GM21367 (cell line): ENCODE measurements around the gene AGAP3.

Experiments used
- ATAC-seq: cut with Tn5 transposase; IDR thresholded peaks from one replicate; pipeline ENCODE4 v1.9.1; 2021; ENCODE audit not compliant: unreplicated experiment

AGAP3 gene

DNA sequence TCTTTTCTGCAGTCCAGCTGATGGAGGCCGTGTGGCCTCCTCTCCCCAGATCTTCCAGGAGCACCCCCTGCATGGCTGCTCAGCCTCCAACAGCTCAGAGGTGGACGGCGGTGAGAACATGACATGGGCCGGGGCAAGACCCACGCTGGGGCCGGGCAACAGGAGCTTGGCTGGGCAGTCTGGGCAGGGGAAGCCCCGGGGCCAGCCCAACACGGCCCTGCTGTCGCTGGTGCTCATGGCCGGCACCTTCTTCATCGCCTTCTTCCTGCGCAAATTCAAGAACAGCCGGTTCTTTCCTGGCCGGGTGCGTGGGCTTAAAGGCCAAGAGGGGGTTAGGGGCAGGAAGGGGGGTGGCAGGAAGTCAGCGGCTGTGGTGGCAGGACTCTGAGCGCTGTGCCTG lies 12.3 kb upstream of the AGAP3 start:
- ATAC-seq = no peak

DNA sequence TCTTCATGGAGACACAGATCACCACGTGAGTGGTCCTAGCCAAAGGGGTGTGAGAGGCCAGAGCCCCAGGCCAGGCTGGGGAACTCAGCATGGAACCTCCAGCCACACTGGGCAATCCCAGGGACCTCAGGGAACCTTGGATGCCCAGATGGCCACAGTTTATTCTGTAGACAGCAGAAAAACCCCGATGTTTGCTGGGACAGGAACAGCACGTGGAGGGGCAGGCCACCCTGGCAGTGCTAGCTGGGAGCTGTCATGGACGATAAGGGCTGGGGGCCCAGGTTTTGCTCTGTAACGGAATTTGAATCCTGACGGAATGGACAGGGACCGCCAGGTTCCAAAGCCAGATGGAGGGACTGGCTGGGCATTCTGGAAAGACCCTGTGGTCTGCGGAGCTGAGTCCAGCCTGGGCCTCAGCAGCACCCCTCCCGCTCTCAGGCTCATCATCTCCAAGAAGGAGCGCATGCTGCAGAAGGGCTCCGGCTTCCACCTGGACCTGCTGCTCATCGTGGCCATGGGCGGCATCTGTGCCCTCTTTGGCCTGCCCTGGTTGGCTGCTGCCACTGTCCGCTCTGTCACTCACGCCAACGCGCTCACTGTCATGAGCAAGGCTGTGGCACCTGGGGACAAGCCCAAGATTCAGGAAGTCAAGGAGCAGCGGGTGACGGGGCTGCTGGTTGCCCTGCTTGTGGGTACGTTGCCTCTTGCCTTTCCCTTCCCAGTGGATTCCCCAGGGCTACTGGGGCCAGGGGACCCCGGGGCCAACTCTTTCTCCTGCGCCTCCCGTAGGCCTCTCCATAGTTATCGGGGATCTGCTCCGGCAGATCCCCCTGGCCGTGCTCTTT lies 11.2 kb upstream of the AGAP3 start:
- ATAC-seq = no peak

DNA sequence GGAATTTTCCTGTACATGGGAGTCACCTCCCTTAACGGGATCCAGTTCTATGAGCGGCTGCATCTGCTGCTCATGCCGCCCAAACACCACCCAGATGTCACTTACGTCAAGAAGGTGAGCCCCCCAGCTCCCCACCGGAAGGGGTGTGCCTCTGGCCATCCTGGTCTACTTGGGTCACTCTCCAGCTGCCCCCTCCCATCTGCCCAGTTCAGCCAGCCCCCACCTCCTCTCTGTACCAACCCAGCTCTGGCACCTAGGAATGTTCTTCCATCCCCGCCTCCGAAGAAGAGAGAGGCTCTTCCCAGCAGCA lies 10.7 kb upstream of the AGAP3 start:
- no peak for ATAC-seq

- no peak for ATAC-seq
These were observed 10.3 kb upstream of the AGAP3 start for GRCh38 chr7:151075978-151076426.

GRCh38 chr7:151076863-151077704 lies 9.2 kb upstream of the AGAP3 start:
- ATAC-seq = no peak

- ATAC-seq = no peak
These were observed 8.5 kb upstream of the AGAP3 start for GRCh38 chr7:151077705-151078232.

- no peak for ATAC-seq
These were observed 7.8 kb upstream of the AGAP3 start for GRCh38 chr7:151078233-151079040.

- no peak for ATAC-seq
These were observed 6.9 kb upstream of the AGAP3 start for GRCh38 chr7:151079199-151079910.

DNA sequence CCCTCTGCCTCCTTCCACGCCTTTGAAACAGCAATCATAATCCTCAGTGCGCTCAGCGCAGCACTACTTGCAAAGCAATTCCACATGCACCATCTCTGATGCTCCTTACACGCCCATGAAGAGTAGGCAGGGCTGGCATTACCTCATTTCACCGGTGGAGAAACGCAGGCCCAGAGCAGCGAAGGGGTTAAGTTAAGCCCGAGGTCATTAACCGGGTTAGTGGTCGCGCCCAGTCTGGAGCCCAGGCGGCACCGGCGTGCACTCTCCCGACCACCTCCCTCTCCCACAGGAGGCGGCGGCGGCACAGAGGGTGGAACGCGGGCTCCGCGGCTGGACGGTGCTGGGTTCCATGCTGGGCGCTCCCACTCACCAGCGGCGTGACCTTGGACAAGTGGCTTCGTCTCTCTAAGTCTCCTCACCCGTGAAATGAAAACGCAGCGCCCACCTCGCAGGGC lies 6.2 kb upstream of the AGAP3 start:
- ATAC-seq = peak; percentile 1

- peak; percentile 76 for ATAC-seq
These were observed 5.6 kb upstream of the AGAP3 start, which contains the start of gene FASTK for GRCh38 chr7:151080522-151081169. Gene FASTK (minus strand): TSS chr7:151080809. CDS start chr7:151080766, 43 bp downstream.

DNA sequence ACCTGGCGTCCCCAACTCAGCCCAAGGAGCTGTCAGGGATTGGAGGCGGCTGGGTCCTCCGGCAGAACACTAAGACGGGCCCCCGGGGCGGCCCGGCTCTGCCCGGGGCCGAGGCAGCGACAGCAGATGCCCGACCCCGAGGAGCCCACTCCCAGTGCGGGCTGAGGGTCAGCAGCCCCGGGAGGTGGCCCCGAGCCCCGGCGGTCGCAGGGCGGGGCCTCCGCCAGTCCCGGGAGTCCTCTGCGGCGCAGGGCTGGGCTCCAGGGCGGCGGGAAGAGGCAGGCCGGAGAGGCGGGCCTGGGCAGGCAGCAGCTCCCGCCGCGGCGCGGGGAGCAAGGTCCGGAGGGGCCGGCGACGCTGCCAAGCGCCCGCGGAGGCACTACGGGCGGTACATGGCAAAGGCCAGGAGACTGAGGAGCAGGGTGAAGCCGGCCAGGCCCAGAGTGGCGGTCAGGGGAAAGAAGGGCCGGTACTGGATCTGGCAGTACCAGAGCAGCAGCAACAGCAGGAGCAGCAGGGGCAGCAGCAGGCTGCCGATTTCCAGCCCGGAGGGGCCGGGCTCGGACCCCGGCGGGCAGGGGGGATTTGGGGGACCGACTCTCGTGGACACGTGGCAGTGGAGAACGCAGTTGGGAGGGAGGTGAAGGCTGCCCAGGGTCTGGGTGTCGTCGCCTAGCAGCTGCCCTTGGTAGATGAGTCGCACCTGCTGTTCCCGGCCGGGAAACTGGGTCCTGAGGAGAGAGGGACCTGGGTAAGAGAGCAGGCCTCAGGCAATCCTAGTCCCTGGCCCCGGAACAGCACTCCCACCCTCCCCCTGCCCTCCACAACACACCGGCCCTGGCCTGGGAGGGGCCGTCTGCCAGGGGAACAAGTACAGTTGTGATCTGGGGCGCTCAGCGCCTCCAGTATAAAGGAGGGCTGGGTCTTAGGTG lies 4.8 kb upstream of the AGAP3 start:
- no peak for ATAC-seq

- no peak for ATAC-seq
These were observed 3.9 kb upstream of the AGAP3 start for GRCh38 chr7:151082141-151083070.

GRCh38 chr7:151083071-151083823 lies 3.0 kb upstream of the AGAP3 start, which contains the start of gene TMUB1:
Gene TMUB1 (minus strand): TSS chr7:151083493. CDS start chr7:151082563, 930 bp downstream.
- peak; percentile 40 for ATAC-seq

GRCh38 chr7:151083824-151084160 lies 2.5 kb upstream of the AGAP3 start:
- ATAC-seq = no peak

- no peak for ATAC-seq
These were observed 965 bp upstream of the AGAP3 start for GRCh38 chr7:151085329-151085690.

- no peak for ATAC-seq
These were observed 548 bp downstream of the AGAP3 start for GRCh38 chr7:151086802-151087244.
